Measurements from ENCODE around the gene LRCH1. TPM values are rescaled to one million over a fixed set of nuclear protein-coding genes. Genes with fewer than 3 reads are reported as not detected.
"Not testable (repeated sequence)": the region's sequence is repeated elsewhere in the genome, so short reads cannot be mapped to it uniquely, and the experiment has no call there.

Gene LRCH1, protein sequence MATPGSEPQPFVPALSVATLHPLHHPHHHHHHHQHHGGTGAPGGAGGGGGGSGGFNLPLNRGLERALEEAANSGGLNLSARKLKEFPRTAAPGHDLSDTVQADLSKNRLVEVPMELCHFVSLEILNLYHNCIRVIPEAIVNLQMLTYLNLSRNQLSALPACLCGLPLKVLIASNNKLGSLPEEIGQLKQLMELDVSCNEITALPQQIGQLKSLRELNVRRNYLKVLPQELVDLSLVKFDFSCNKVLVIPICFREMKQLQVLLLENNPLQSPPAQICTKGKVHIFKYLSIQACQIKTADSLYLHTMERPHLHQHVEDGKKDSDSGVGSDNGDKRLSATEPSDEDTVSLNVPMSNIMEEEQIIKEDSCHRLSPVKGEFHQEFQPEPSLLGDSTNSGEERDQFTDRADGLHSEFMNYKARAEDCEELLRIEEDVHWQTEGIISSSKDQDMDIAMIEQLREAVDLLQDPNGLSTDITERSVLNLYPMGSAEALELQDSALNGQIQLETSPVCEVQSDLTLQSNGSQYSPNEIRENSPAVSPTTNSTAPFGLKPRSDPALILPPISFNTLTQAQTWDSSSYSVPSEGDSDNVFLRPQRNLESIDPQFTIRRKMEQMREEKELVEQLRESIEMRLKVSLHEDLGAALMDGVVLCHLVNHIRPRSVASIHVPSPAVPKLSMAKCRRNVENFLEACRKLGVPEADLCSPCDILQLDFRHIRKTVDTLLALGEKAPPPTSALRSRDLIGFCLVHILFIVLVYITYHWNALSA
- 10 to 100 TPM in 1 of 3 donors, 1 to 10 TPM in 2; 2.1 to 10.8 (median 6.5) TPM for polyA plus RNA-seq

DNA sequence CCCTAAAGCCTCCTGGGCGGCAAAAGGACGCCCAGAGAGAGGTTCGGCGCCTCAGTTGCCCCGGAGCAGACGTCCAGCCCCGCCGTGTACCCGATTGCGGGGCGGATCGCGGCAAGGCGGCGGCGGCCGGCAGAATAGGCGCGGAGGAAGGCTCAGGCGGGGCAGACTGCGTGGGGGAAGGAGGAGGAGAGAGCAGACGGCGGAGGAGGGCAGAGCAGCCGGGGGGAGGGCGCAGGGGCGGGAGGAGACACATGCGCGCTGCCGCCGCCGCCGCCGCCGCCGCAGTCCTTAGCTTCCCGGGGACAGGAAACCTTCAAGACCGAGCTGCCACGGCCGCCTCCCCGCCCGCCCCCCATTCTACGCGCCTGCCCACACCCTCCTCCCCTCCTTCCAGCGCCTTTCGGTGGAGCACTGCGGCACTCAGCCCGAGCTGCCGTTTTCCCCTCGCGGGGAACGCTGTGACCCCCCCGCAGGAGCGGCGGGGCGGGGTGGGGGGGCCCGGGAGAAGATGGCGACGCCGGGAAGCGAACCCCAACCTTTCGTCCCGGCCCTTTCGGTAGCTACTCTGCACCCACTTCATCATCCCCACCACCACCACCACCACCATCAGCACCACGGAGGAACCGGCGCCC lies at the start of gene LRCH1:
Gene LRCH1 (plus strand): TSS at position 282 of the 632 bp plus-strand sequence. CDS start 227 bp downstream, at position 509.
- H3K27ac ChIP-seq (ENCODE audit: low read depth, low read length) = peak within 1 kb of the TSS; percentile 84
- WGBS, 3 donors = 0% methylated on average over 44 to 66 of the region's 66 CpGs

DNA sequence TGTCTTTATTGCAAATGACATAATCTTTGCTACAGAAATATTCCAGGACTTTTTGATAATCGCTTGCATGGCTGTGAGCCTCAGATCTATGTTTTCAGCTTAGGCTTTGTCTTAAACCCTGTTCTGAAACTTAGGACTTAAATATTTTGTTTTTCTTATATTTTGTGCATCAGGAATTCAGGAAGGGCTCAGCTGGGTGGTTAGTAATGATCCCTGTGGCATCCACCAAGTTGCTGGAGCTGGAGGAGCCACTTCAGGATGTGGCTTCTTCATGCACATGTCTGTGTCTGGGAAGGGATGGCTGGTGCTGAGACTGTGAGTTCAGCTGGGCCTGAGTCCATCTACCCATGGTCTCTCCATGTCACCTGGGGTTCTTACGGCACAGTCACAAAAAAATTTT lies 48.9 kb upstream of the LRCH1 start:
- 93 to 99% (median 97%) methylated on average over 2 of the region's 2 CpGs for WGBS, 3 donors

DNA sequence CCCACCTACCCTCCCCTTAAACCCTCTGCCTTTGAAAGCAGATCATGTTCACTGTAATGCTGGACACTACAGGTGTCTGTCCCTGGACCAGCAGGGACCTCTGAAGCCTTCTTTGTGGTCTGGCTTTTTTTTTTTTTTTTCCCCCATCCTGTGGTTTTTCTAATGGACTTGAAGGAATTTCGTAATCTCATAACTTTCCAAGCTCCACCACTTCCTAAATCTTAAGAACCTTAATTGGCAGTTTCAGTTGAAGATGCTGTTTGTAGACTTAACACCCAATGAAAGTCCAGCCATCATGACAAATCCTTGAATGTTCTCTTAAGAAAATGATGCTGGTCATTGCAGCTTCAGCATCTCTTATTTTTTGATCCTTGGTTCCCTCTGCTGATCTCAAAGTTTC lies 45.0 kb upstream of the LRCH1 start:
- 49 to 65% (median 64%) methylated on average over 1 of the region's 1 CpG for WGBS, 3 donors
- no peak overlapping the region for H3K27ac ChIP-seq (ENCODE audit: low read depth, low read length)

More for the DNA sequence above, 48.9 kb upstream of the LRCH1 start:
- H3K27ac ChIP-seq (ENCODE audit: low read depth, low read length) = no peak overlapping the region

DNA sequence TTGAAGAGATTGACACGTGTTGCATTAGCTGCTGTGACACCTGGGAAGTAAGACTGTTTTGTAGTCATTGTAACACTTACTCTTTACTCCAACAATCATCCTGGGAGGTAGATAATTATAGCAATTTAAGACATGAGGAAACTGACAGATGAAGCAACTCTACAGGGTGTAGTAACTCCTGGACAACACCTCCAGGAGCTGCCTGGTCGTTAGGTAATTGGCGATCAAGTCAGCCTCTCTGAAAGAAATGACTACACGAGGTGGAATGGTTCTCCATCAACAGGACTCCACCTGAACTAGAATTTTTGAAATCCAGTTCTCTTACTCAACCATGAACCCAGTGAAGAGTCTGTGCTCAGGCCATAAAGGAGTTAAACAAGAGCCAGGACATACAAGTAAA lies 43.0 kb upstream of the LRCH1 start:
- 66 to 83% (median 71%) methylated on average over 4 of the region's 4 CpGs for WGBS, 3 donors
- no peak overlapping the region for H3K27ac ChIP-seq (ENCODE audit: low read depth, low read length)

- 62 to 85% (median 83%) methylated on average over 2 of the region's 2 CpGs for WGBS, 3 donors
- no peak overlapping the region for H3K27ac ChIP-seq (ENCODE audit: low read depth, low read length)
Observed at GRCh38 chr13:46515803-46516202, 37.2 kb upstream of the LRCH1 start.

DNA sequence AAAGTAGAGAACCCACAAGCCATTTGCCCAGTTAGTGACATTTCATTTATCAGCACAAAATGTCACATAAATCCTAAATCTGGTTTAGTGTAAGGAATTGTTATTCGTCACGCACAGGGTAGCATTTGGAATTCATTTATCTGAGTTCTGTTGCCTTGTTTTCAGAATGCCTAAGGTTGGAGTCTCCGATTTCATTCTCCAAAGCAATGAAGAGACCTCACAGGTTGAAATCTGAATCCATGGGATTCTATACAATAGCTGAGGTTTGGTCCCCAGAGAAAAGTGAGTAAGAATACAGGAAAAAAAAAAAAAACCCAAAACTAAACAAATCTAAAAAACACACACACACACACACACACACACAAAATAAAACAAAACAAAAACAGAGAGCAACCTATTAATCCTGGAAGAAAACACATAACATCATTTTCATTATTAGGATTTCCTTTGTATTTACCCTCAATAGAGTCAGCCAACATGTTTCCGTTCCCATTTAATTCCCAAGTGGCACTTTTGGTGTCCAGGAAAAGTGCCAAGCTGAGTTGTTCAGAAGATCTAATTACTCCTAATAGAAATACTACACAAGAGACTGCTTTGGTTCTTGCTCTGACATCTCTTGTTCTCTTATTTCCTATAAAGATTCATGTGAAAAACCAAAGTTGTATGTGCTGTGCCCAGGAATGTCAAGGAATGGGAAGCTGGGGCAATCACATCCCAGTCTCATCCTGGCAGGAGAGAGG lies 36.2 kb upstream of the LRCH1 start:
- H3K27ac ChIP-seq (ENCODE audit: low read depth, low read length) = no peak overlapping the region
- 68 to 75% (median 74%) methylated on average over 4 of the region's 4 CpGs for WGBS, 3 donors

- 78 to 90% (median 88%) methylated on average over 5 of the region's 5 CpGs for WGBS, 3 donors
Observed at GRCh38 chr13:46517748-46518147, 35.2 kb upstream of the LRCH1 start.

GRCh38 chr13:46519182-46519581 lies 33.8 kb upstream of the LRCH1 start:
- no peak overlapping the region for H3K27ac ChIP-seq (ENCODE audit: low read depth, low read length)
- 79 to 86% (median 83%) methylated on average over 4 of the region's 4 CpGs for WGBS, 3 donors

More at GRCh38 chr13:46517748-46518147, 35.2 kb upstream of the LRCH1 start:
- H3K27ac ChIP-seq (ENCODE audit: low read depth, low read length) = not testable (repeated sequence)

DNA sequence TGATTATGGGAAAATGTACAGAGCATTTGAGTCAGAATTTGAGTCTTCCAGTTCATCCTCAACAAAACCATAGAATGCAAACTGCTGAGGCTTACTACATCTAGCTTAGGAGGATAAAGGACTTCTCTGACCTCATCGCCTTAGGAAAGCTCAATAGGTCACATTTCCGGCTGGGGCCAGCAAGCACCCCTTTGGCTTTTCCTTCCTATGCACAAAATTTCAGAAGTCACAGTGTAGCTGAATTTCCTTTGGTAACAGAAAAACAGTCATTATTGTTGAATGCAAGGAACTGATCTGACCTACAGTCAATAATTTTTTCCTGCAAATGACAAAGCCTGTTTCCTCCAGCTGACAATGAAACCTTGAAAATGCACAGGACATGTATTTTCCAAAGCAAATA lies 32.8 kb upstream of the LRCH1 start:
- 41 to 77% (median 52%) methylated on average over 2 of the region's 2 CpGs for WGBS, 3 donors
- no peak overlapping the region for H3K27ac ChIP-seq (ENCODE audit: low read depth, low read length)

- no peak overlapping the region for H3K27ac ChIP-seq (ENCODE audit: low read depth, low read length)
- WGBS, 3 donors = 47 to 64% (median 56%) methylated on average over 3 of the region's 3 CpGs
Observed at GRCh38 chr13:46521486-46521885, 31.5 kb upstream of the LRCH1 start.

- 37 to 47% (median 43%) methylated on average over 4 of the region's 4 CpGs for WGBS, 3 donors
- H3K27ac ChIP-seq (ENCODE audit: low read depth, low read length) = no peak overlapping the region
Observed at GRCh38 chr13:46521921-46522747, 30.8 kb upstream of the LRCH1 start.

DNA sequence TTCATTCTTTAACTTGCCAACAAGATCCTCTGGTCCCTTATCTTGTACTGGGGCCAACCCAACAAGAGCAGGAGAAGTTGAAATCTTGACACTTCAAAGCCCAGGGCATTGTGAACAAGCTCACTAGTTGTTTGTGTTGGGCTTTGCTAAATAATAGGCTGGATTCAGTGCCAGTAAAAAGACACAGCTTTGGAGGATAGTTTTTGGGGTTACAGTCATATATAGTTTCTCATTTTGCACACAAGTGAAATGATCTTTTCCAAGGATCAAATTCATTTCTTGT lies 30.3 kb upstream of the LRCH1 start:
- H3K27ac ChIP-seq (ENCODE audit: low read depth, low read length) = no peak overlapping the region

GRCh38 chr13:46523972-46524752 lies 28.8 kb upstream of the LRCH1 start:
- WGBS, 3 donors = 71 to 81% (median 79%) methylated on average over 2 of the region's 2 CpGs
- no peak overlapping the region for H3K27ac ChIP-seq (ENCODE audit: low read depth, low read length)

DNA sequence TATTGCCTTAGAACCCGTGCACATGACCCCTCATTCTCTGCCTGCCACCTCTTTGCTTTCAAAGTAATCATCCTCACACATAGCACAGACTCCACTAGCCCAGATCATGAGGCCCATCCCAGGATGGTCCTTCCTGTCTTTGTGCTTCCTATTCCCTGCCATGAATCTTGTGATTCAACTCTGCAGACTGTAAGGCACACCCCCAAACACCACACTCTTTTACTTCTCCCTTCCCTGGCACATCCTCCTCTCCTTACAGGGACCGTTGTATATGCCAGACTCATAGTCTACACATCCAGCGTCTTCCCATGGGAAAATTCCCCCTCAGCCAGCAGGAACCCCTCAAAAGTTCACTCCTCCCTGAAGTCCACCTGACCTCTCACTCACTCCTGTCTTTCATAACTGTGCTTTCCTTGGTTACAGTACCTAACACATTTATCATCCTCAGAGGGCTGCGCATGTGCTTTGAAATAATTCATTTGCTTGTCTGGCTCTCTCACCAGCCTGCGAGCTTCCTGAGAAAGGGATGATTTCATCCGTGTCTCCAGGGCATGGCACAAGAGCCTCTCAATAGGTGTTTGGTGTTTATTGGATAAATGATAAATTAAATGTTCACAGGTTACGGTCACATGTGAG lies 26.8 kb upstream of the LRCH1 start:
- WGBS, 3 donors = 43 to 77% (median 73%) methylated on average over 7 of the region's 7 CpGs
- H3K27ac ChIP-seq (ENCODE audit: low read depth, low read length) = no peak overlapping the region

- H3K27ac ChIP-seq (ENCODE audit: low read depth, low read length) = no peak overlapping the region
- WGBS, 3 donors = 55 to 63% (median 57%) methylated on average over 3 of the region's 3 CpGs
Observed at GRCh38 chr13:46526740-46527139, 26.2 kb upstream of the LRCH1 start.

DNA sequence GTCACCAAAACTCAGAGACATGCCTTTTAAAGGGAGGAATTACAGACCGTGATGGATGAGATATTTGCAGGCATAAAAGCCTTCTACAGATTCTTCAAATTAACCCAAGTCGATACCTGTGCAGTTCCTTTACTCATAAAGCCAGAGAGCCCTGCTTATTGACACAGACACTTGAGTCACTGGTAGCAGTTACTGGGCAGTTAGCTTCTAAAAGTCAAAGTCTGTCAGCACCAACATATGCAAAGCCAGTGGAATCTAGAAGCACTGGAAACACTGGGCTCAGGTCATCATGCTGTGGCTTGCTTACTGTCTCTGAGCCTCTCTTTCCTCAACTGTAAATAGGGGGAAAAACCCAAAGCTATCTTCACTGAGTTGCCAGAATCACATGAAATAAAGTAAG lies 25.7 kb upstream of the LRCH1 start:
- 48 to 88% (median 86%) methylated on average over 2 of the region's 2 CpGs for WGBS, 3 donors
- H3K27ac ChIP-seq (ENCODE audit: low read depth, low read length) = no peak overlapping the region

All from adipose tissue (tissue), 3 donors.